SH-SY5Y (cell line): ENCODE results near the gene B3GALT6.

Experiments used
- GATA2 ChIP-seq: IDR thresholded peaks from 2 replicates; pipeline ENCODE4 v1.6.1; 2011; ENCODE audit warnings: mild to moderate bottlenecking, low read depth, low read length
- GATA3 ChIP-seq: IDR thresholded peaks from 2 replicates; pipeline ENCODE4 v1.6.1; 2011; ENCODE audit warnings: low read depth, mild to moderate bottlenecking, low read length, moderate library complexity

The B3GALT6 gene

GRCh38 chr1:1247341-1247913, 15.4 kb downstream of the B3GALT6 start:
- TF ChIP-seq GATA2, result no peak
- TF ChIP-seq GATA3, result no peak

GRCh38 chr1:1250786-1251284, 18.8 kb downstream of the B3GALT6 start:
- TF ChIP-seq GATA3 (no peak), GATA2 (no peak)

GRCh38 chr1:1253314-1253713, 21.3 kb downstream of the B3GALT6 start:
- no peak for TF ChIP-seq GATA2
- no peak for TF ChIP-seq GATA3

- TF ChIP-seq GATA2 (no peak), GATA3 (no peak)
Measured at GRCh38 chr1:1253972-1254666, 22.1 kb downstream of the B3GALT6 start.

GRCh38 chr1:1254667-1254998, 22.6 kb downstream of the B3GALT6 start:
- TF ChIP-seq GATA2 (no peak), GATA3 (no peak)

GRCh38 chr1:1255078-1255477, 23.0 kb downstream of the B3GALT6 start:
- TF ChIP-seq GATA3 (no peak), GATA2 (no peak)

- no peak for TF ChIP-seq GATA3
- no peak for TF ChIP-seq GATA2
Measured at GRCh38 chr1:1255611-1256010, 23.6 kb downstream of the B3GALT6 start.

GRCh38 chr1:1256956-1257871, 25.2 kb downstream of the B3GALT6 start:
- TF ChIP-seq GATA3 (no peak), GATA2 (no peak)

- TF ChIP-seq GATA2 (no peak), GATA3 (no peak)
Measured at GRCh38 chr1:1259119-1259488, 27.1 kb downstream of the B3GALT6 start.

- TF ChIP-seq GATA3, result no peak
- TF ChIP-seq GATA2, result no peak
Measured at GRCh38 chr1:1259540-1259939, 27.5 kb downstream of the B3GALT6 start.

- TF ChIP-seq GATA2 (no peak), GATA3 (no peak)
Measured at GRCh38 chr1:1259951-1260600, 28.0 kb downstream of the B3GALT6 start.

GRCh38 chr1:1260843-1261560, 29.0 kb downstream of the B3GALT6 start:
- TF ChIP-seq GATA3, result no peak
- TF ChIP-seq GATA2, result no peak

- TF ChIP-seq GATA2, result no peak
- no peak for TF ChIP-seq GATA3
Measured at GRCh38 chr1:1262071-1262470, 30.0 kb downstream of the B3GALT6 start.

- TF ChIP-seq GATA3, result no peak
- TF ChIP-seq GATA2, result no peak
Measured at GRCh38 chr1:1262758-1263157, 30.7 kb downstream of the B3GALT6 start.
